Forelimb muscle (tissue), 1 donor: ENCODE measurements around the gene ZNF24. TPM values are rescaled to one million over a fixed set of nuclear protein-coding genes. Genes with fewer than 3 reads are reported as not detected.
A peak's percentile ranks its signal among the peaks of the same experiment; 100 is the strongest.

Experiments used
- DNase-seq: peaks from one replicate; pipeline ENCODE4 v3.0.0-alpha.2; 2013; ENCODE audit warnings: low read depth
- polyA plus RNA-seq: library from polyadenylated mRNA; unstranded; fragments of 120-200 nt; gene quantifications from one replicate; pipeline ENCODE4 v1.2.1, GENCODE V29; 2013; ENCODE audit not compliant: insufficient read length

The ZNF24 gene
- 32.7 TPM for polyA plus RNA-seq

- DNase-seq, result peak; percentile 80
These were observed at the start of gene ZNF24 for GRCh38 chr18:35343936-35344735. Gene ZNF24 (minus strand): TSS chr18:35344420. CDS start chr18:35340650, 3,770 bp downstream.

GRCh38 chr18:35393716-35394115, 49.5 kb upstream of the ZNF24 start:
- DNase-seq, result no peak

- no peak for DNase-seq
These were observed 48.2 kb upstream of the ZNF24 start for GRCh38 chr18:35392375-35392774.

- no peak for DNase-seq
These were observed 46.9 kb upstream of the ZNF24 start for GRCh38 chr18:35390951-35391700.

- peak; percentile 24 for DNase-seq
These were observed 44.9 kb upstream of the ZNF24 start for GRCh38 chr18:35389095-35389618.

GRCh38 chr18:35387152-35387571, 42.9 kb upstream of the ZNF24 start:
- no peak for DNase-seq

- peak; percentile 52 for DNase-seq
These were observed 42.4 kb upstream of the ZNF24 start for GRCh38 chr18:35386600-35387100.

- no peak for DNase-seq
These were observed 38.9 kb upstream of the ZNF24 start for GRCh38 chr18:35383136-35383535.

- DNase-seq, result no peak
These were observed 35.2 kb upstream of the ZNF24 start for GRCh38 chr18:35379421-35379820.

GRCh38 chr18:35378574-35378896, 34.3 kb upstream of the ZNF24 start:
- DNase-seq, result no peak

- DNase-seq, result no peak
These were observed 33.8 kb upstream of the ZNF24 start for GRCh38 chr18:35377875-35378573.

- DNase-seq, result no peak
These were observed 32.8 kb upstream of the ZNF24 start, which contains the start of gene ZNF396 for GRCh38 chr18:35376742-35377695. Gene ZNF396 (minus strand): TSS chr18:35377337. CDS start chr18:35374292, 3,045 bp downstream.

- DNase-seq, result no peak
These were observed 32.1 kb upstream of the ZNF24 start for GRCh38 chr18:35376393-35376741.

- DNase-seq, result no peak
These were observed 30.5 kb upstream of the ZNF24 start for GRCh38 chr18:35374708-35375107.

- DNase-seq, result no peak
These were observed 27.4 kb upstream of the ZNF24 start for GRCh38 chr18:35371412-35372195.

GRCh38 chr18:35369126-35369525, 24.9 kb upstream of the ZNF24 start:
- DNase-seq, result no peak

- no peak for DNase-seq
These were observed 24.4 kb upstream of the ZNF24 start for GRCh38 chr18:35368595-35368994.

- no peak for DNase-seq
These were observed 18.3 kb upstream of the ZNF24 start for GRCh38 chr18:35362531-35362930.

- DNase-seq, result no peak
These were observed 17.5 kb upstream of the ZNF24 start for GRCh38 chr18:35361570-35362321.
